ENCODE measurements around the gene YRDC.
A peak's percentile ranks its signal among the peaks of the same experiment; 100 is the strongest.
"Not testable (repeated sequence)": the region's sequence is repeated elsewhere in the genome, so short reads cannot be mapped to it uniquely, and the experiment has no call there.

Gene YRDC

GRCh38 chr1:37821481-37821880, 13.5 kb upstream of the YRDC start:
- no peak for DNase-seq

DNA sequence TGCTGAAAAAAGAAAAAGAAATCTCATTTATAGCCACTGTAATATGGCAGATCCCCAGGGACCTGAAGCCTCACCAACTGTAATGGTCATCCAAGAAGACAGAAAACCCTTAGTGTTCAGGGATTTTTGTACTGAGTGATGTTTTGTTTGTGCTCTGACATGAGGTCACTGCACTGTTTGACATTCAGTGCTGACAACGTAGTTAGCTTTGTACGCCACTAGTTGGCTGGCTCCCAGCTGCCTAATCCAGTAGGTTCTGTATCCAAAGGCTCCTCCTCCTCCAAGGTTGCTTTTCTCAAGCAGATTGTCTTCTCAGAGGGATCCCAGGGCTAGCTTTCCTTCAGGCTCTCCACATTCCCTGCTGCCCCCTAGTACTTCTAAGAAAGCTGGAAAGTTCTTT, 9.5 kb upstream of the YRDC start:
- no peak for DNase-seq

DNA sequence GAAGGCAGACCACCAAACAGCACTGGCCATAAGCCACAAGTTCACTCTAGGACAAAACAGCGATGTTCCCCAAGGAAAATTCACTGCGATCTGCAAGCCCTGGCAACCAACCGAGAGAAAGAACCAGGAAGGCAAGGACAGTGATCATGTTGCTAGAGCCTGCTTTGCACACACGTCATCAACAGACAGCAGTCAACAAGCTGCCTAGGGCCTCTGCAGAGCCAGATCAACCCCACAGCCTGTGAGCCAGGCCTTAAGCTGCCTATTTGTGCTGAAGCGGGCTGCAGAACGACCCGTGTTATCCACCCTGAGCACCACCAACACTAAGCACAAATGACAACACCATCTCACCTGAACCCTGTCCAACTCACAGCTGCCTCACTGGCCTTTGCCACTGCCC, 6.2 kb upstream of the YRDC start:
- no peak for DNase-seq

DNA sequence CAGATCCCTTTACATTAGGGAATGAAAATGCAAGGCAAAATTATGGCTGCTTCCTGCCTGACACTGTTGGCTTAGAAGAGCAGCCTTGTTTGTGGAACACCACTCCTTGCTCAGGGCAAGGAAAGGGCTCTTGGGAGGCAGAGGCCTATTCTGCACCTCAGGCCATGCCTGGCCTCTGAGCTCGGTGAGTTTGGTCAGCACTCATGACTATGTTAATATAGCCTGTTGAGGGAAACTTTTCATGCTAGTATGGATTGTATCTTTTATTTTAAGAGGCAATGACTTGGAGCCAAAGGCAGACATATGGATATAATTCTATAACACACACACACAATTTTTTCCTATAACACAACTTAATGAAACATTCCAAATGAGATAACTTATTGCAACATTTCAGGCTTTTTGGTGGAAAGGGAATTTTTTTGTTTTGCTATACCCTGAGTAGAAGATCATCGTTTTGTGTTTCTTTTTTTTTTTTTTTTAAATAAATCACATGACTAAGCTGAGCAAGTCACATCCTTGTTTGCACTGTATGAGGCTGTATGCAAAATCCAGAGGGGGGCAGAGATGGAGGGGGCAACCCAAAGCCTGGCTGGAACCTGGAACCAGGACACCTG, 5.6 kb upstream of the YRDC start:
- no peak for DNase-seq

DNA sequence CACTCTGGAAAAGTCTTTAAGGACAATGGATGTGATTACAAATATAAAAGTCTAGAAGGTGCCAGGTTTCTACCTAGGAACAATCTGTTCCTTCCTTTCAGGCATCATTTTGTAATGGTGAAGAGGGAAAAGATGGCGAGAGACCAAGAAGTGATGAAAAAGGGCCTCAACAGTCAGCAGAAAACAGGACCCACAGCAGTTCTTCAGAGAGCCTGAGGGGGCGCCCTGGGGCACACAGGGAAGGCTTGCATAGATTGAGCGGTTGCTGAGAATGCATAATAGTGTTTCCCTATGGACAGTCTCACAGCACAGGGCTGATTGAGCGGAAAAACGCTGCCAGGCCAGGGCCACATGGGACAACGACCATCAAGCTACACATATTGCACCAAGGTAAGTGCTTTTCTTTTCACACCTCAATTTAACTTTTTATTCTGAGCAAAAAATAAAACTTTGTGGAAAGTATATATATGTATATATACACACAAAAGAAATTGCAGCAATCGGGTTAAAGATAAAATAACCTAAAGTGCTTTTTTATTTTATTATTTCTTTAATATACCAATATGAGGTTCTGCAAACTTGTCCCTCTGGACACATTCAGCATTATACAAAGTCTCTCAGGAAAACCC, 3.1 kb upstream of the YRDC start:
- peak; percentile 71 for DNase-seq

DNA sequence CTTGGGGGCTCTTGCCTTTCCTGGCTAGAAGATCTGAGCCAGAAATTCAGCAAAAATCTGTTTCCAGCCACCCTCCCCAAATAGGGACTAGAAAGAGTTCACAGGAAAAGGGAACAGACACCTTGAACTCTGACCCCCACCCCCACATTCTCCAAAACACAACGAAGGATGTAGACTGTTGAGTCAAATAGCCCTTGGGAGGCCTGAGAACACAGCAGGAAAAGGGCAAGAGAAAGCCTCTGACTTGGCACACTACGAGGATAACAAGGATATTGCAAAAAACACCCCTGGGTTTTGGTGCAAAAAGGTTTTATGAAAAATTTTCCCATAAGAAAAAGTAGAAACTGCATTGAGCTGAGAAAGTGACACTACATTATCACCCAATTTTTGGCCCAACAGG, 1.9 kb upstream of the YRDC start:
- DNase-seq, result no peak

DNA sequence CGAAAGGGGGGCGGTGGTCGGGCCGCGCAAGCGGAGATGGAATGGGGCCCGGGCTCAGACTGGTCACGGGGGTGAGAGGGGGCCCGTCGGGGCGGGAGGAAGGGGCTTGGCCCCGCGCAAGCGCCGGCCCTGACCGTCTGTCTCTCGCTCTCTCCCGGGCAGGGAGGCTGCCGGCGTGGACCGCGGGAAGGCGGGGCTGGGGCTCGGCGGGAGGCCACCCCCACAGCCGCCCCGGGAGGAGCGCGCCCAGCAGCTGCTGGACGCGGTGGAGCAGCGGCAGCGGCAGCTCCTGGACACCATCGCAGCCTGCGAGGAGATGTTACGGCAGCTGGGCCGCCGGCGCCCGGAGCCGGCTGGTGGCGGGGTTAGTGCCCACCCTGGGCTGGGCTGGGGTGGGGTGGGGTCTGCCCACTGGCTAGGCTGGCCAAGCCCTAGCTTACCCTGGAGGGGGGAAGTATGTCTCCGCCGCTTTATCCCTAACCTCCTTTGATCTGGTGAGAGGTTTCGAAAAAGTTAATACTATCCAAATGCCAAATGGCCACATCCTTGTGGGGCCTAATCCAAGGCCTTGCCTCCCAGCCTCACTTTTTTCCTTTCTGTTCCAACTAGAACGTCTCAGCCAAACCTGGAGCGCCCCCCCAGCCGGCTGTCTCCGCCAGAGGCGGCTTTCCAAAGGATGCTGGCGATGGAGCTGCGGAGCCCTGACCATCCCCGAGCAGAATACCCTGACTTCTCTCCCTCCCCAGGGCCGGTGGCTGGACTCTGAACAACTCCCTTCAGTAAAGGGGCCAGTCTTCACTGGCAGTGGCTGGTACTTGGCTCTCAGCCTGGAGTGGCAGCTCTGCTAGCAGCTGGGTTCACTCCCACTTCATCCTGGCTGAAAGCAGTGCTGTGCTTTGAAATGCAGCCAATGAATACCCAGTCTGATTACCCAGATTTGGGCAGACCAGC, 636 bp upstream of the YRDC start:
- no peak for DNase-seq

GRCh38 chr1:37807220-37807554, 821 bp downstream of the YRDC start:
- no peak for DNase-seq

GRCh38 chr1:37802439-37802838, 5.6 kb downstream of the YRDC start:
- DNase-seq, result no peak

GRCh38 chr1:37797750-37798345, 10.2 kb downstream of the YRDC start:
- DNase-seq, result no peak

- DNase-seq, result peak; percentile 54
These were observed 12.5 kb downstream of the YRDC start for GRCh38 chr1:37795340-37796125.

GRCh38 chr1:37794372-37795339, 13.4 kb downstream of the YRDC start:
- no peak for DNase-seq

DNA sequence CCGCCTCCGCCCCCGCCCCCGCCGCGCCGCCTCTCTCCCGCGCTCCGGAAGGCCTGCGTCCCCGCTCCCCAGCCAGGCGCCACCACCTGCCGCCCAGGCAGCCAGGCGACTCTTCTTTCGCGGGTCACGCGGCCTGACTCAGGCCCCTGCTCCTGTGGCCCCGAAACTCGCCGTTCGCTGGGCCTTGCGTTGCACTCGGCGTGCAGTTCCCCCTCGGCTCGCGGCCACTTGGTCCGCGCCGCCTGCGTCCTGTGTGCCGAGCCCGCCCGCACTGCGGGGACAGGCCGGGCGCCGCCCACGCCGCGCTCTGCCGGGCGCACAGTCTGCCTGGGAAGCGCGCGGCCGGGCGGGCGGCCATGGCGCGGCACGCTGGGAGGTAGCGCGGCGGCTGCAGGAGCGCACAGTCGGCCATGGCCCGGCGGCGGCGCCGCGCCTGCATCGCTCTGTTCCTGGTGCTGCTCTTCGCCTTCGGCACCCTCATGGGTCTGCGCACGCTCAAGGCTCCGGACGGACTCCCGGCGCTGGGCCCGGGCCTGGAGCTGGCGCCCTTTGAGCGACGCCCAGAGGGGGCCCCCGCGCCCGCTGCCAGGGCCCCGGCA, 14.1 kb downstream of the YRDC start, which contains the start of gene MANEAL:
Gene MANEAL, plus strand, starts transcription at position 75 of the 599 bp plus-strand sequence. Its CDS starts 336 bp downstream, at position 411.
- peak; percentile 27 for DNase-seq

GRCh38 chr1:37792943-37793686, 14.9 kb downstream of the YRDC start:
- no peak for DNase-seq

GRCh38 chr1:37782491-37782890, 25.5 kb downstream of the YRDC start:
- no peak for DNase-seq

DNA sequence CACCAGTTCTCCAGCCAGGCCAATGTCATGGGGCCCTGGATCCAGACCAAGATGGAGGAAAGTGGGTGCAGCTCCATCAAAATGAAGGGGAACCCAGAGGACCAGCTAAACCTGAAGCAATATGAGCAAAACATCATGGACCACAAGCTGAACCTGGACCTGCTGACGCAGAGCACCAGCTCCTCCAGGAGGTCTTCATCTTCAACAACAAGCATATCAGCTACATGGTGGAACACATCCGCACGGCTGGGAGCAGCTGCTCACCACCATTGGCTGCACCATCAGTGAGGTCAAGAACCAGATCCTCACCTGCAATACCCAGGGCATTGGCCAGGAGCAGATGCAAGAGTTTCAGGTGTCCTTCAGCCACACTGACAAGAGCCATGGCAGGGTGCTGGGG, 29.4 kb downstream of the YRDC start:
- DNase-seq, result no peak

DNA sequence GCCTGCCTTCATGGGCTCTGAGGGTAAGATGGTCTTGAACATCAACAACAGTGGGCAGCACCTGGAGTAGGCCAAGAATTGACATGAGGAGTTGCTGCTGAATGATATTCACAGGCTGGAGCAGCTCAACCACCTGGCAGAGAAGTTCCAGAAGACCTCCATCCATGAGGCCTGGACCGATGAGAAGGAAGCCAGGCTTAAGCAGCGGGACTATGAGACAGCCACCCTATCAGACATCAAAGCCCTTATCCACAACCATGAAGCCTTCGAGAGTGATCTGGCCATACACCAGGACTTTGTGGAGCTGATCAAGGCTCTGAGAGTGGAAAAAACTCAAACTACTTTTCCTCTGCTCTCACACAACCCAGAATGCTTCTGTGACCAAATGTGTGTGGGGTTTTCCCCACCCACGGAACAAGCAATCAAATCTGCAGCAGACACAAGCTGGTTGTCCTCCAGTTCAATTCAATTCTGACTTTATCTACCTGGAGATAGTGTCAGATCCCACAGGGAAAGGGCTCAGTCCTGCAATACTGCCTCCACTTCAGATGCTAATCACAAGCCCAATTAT, 31.0 kb downstream of the YRDC start:
- no peak for DNase-seq

GRCh38 chr1:37771440-37771839, 36.6 kb downstream of the YRDC start:
- not testable (repeated sequence) for DNase-seq

GRCh38 chr1:37767488-37767887, 40.5 kb downstream of the YRDC start:
- DNase-seq, result no peak

All from CD4-positive, alpha-beta T cell treated with Interleukin-17A for 4 hours (primary cell).